B cell (primary cell): ENCODE data around the gene SLIT3.

Source experiments
- EZH2 ChIP-seq: IDR thresholded peaks from 2 replicates; pipeline ENCODE4 v1.6.1; 2012; ENCODE audit warnings: borderline replicate concordance, low read depth, mild to moderate bottlenecking, moderate library complexity, low read length; ENCODE audit not compliant: insufficient read depth, poor library complexity, severe bottlenecking
- TF ChIP-seq, protein P1 (sequence below): fragments of 200-600 bp; IDR thresholded peaks from one replicate; pipeline ENCODE4 v1.8.0; 2022; ENCODE audit warnings: antibody characterized with exemption, mild to moderate bottlenecking

DNA sequence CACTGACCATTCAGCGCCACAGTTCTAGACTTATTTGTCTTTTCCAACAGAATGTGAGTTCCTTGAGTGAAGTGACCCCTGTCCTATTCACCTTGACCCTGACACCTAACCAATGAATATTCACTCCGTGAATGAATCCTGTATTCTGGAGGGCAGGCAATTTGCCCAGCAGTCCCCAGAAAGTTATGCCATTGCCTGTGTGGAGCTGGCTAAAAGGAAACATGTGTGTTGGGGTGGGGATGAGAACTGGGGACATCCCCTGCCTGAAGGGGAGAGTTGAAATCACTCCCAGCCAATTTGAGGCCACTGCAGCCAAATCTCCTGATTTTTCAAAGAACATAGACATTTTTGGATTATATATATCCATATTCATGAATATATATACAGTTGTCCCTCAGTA, 199.0 kb downstream of the SLIT3 start:
- TF ChIP-seq, protein P1, sequence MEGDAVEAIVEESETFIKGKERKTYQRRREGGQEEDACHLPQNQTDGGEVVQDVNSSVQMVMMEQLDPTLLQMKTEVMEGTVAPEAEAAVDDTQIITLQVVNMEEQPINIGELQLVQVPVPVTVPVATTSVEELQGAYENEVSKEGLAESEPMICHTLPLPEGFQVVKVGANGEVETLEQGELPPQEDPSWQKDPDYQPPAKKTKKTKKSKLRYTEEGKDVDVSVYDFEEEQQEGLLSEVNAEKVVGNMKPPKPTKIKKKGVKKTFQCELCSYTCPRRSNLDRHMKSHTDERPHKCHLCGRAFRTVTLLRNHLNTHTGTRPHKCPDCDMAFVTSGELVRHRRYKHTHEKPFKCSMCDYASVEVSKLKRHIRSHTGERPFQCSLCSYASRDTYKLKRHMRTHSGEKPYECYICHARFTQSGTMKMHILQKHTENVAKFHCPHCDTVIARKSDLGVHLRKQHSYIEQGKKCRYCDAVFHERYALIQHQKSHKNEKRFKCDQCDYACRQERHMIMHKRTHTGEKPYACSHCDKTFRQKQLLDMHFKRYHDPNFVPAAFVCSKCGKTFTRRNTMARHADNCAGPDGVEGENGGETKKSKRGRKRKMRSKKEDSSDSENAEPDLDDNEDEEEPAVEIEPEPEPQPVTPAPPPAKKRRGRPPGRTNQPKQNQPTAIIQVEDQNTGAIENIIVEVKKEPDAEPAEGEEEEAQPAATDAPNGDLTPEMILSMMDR, result no peak
- TF ChIP-seq EZH2, result no peak
